Measurements from ENCODE around the gene TIMM10. TPM values are rescaled to one million over a fixed set of nuclear protein-coding genes. Genes with fewer than 3 reads are reported as not detected.
"Not testable (repeated sequence)": the region's sequence is repeated elsewhere in the genome, so short reads cannot be mapped to it uniquely, and the experiment has no call there.

Gene TIMM10
- polyA plus RNA-seq, 1 experiment = 76.6 TPM

DNA sequence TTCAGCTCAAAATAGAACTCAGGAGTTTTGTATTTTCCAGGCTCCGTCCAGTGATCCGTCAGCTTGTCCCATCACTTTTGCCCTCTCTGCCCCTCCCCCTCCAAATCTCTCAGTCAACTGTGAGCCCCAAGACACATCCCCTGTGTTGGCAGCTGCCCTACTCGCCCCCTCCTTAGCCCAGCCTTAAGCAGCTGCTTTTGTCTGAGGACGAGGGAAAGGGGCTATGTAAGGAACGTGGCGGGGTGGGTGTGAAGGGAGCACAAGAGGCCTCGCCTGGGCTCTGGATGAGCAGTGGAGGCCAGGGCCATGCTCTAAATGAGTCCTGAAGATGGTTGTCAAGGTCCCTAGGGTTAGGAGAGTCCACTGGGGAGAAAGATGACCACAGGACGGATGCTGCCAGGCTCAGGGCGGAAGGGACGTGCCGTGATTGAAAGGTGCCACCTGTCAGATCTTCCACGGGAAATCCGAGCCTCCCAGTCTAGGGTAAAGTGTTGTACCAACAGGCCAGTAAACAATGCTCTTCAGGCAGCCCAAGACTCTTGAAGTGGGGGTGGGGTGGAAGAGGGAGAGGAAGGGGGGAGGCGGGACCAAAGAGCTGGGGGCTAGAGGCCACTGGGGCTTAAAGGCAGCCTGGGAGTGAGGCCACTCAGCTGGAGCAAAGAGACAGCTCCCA is 6.5 kb upstream of the TIMM10 start, which contains the start of gene SMTNL1:
Gene SMTNL1, plus strand, starts transcription at position 649 of the 673 bp plus-strand sequence. CDS start 5,048 bp downstream, outside the sequence.
- no peak within 1 kb of the TSS for H3K27ac ChIP-seq (ENCODE audit: low read depth, low read length)
- peaks cover 25% of the 10 kb centered on the region for H3K27me3 ChIP-seq (ENCODE audit: control insufficient read depth, insufficient read depth, low read length)
- ChIA-PET CTCF (interaction anchor here (1.4 kb wide), 1 partner anchor 44 kb away, joined by 3 read pairs; no protein-coding TSS in a partner anchor), POLR2A (no interaction called here)
- no peak for DNase-seq (ENCODE audit: low read depth, low spot score)
- no peaks in the 10 kb centered on the region for H3K9me3 ChIP-seq (ENCODE audit: control insufficient read depth, insufficient read depth, low read length)
- TF ChIP-seq, protein P1, sequence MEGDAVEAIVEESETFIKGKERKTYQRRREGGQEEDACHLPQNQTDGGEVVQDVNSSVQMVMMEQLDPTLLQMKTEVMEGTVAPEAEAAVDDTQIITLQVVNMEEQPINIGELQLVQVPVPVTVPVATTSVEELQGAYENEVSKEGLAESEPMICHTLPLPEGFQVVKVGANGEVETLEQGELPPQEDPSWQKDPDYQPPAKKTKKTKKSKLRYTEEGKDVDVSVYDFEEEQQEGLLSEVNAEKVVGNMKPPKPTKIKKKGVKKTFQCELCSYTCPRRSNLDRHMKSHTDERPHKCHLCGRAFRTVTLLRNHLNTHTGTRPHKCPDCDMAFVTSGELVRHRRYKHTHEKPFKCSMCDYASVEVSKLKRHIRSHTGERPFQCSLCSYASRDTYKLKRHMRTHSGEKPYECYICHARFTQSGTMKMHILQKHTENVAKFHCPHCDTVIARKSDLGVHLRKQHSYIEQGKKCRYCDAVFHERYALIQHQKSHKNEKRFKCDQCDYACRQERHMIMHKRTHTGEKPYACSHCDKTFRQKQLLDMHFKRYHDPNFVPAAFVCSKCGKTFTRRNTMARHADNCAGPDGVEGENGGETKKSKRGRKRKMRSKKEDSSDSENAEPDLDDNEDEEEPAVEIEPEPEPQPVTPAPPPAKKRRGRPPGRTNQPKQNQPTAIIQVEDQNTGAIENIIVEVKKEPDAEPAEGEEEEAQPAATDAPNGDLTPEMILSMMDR (IDR thresholded peaks at IDR 0.05; ENCODE audit: low read depth, low read length) = no peak
- H3K4me3 ChIP-seq (ENCODE audit: low read depth, low read length) = no peak within 1 kb of the TSS

DNA sequence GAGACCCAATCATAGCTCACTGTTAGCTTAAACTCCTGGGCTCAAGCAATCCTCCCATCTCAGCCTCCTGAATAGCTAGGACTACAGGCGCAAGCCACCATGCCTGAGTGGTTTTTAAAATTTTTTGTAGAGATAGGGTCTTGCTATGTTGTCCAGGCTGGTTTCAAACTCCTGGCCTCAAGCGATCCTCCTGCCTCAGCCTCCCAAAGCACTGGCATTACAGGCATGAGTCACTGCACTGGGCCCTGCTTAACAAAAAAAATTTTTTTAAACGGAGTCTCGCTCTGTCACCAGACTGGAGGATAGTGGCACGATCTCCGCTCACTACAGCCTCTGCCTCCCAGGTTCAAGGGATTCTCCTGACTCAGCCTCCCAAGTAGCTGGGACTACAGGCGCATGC is 3.9 kb upstream of the TIMM10 start:
- CTCF ChIA-PET = interaction anchor here (1.1 to 1.9 kb wide), 3 partner anchors 41 to 106 kb away, joined by 5 to 9 read pairs (median 8); no protein-coding TSS in a partner anchor
- POLR2A ChIA-PET; H3K4me3 ChIP-seq (ENCODE audit: low read depth, low read length); DNase-seq (ENCODE audit: low read depth, low spot score); H3K9me3 ChIP-seq (ENCODE audit: control insufficient read depth, insufficient read depth, low read length); H3K27ac ChIP-seq (ENCODE audit: low read depth, low read length): not testable (repeated sequence)
- H3K27me3 ChIP-seq (ENCODE audit: control insufficient read depth, insufficient read depth, low read length) = peaks cover 23% of the 10 kb centered on the region

- H3K9me3 ChIP-seq (ENCODE audit: control insufficient read depth, insufficient read depth, low read length) = no peaks in the 10 kb centered on the region
- no peak for DNase-seq (ENCODE audit: low read depth, low spot score)
- TF ChIP-seq, protein P1 (IDR thresholded peaks at IDR 0.05; ENCODE audit: low read depth, low read length) = no peak
- CTCF ChIA-PET = interaction anchor here (1.2 to 7.6 kb wide), 4 partner anchors 37 to 112 kb away, joined by 4 to 215 read pairs (median 102); partner anchors contain the start of gene RTN4RL2
- POLR2A ChIA-PET = interaction anchor here (0.5 kb wide), 1 partner anchor 208 kb away, joined by 4 read pairs; no protein-coding TSS in a partner anchor
- H3K27me3 ChIP-seq (ENCODE audit: control insufficient read depth, insufficient read depth, low read length) = peaks cover 1% of the 10 kb centered on the region
- H3K4me3 ChIP-seq (ENCODE audit: low read depth, low read length) = peak overlapping the region; percentile 99
- no peak overlapping the region for H3K27ac ChIP-seq (ENCODE audit: low read depth, low read length)
Observed at GRCh38 chr11:57530215-57530595, 349 bp downstream of the TIMM10 start.

- TF ChIP-seq, protein P1 (IDR thresholded peaks at IDR 0.05; ENCODE audit: low read depth, low read length) = no peak
- ChIA-PET POLR2A (no interaction called here), CTCF (interaction anchor here (0.9 to 7.6 kb wide), 8 partner anchors 36 to 183 kb away, joined by 3 to 215 read pairs (median 34); partner anchors contain the start of gene UBE2L6)
- DNase-seq (ENCODE audit: low read depth, low spot score) = no peak
- H3K27ac ChIP-seq (ENCODE audit: low read depth, low read length) = no peak overlapping the region
- H3K27me3 ChIP-seq (ENCODE audit: control insufficient read depth, insufficient read depth, low read length) = no peaks in the 10 kb centered on the region
- H3K9me3 ChIP-seq (ENCODE audit: control insufficient read depth, insufficient read depth, low read length) = no peaks in the 10 kb centered on the region
- no peak overlapping the region for H3K4me3 ChIP-seq (ENCODE audit: low read depth, low read length)
Observed at GRCh38 chr11:57529012-57529411, 1.5 kb downstream of the TIMM10 start.

DNA sequence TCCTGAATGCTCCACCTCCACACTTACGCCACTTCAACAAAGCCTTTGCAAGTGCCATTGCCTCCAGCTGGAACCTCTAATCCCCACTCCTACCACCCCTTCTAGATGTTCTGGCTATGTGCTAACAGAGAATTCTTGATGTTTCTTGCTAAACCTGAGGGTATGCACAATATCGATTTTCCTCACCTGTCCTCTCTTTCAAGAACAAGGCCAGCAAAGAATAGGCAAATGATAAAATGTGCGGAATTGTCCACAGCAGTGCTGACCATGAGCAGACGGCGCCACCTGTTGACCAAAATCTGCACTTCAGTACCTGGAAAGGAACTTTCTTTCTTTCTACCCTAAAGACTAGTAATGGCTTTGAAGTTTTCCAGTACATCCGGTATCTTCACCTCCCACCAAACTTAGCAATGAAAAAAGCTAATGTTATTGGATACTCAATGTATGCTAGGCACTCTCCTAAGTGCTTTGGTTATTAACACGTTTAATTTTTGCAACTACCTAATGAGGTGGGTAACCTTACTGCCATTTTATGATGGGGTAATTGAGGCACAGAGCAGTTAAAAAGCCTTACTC is 3.4 kb downstream of the TIMM10 start:
- CTCF ChIA-PET = interaction anchor here (0.6 to 7.6 kb wide), 45 partner anchors 9 to 985 kb away, joined by 3 to 215 read pairs (median 5); partner anchors contain the start of genes RTN4RL2, SLC43A1, SLC43A3 and SSRP1
- no peak for DNase-seq (ENCODE audit: low read depth, low spot score)
- no peaks in the 10 kb centered on the region for H3K9me3 ChIP-seq (ENCODE audit: control insufficient read depth, insufficient read depth, low read length)
- POLR2A ChIA-PET = interaction anchor here (1.4 kb wide), 1 partner anchor 34 kb away, joined by 5 read pairs; no protein-coding TSS in a partner anchor
- no peak overlapping the region for H3K4me3 ChIP-seq (ENCODE audit: low read depth, low read length)
- TF ChIP-seq, protein P1 (IDR thresholded peaks at IDR 0.05; ENCODE audit: low read depth, low read length) = peak; percentile 94
- no peaks in the 10 kb centered on the region for H3K27me3 ChIP-seq (ENCODE audit: control insufficient read depth, insufficient read depth, low read length)
- H3K27ac ChIP-seq (ENCODE audit: low read depth, low read length) = no peak overlapping the region

Measured in AG04450 (cell line).